Nephron progenitor cell (in vitro differentiated cells): ENCODE data around the gene UBE2R2.

Experiments
- DNase-seq: peaks from one replicate; pipeline ENCODE4 v3.0.0; 2021
- H3K27ac Mint-ChIP-seq: 2 replicates; pipeline ENCODE4 v1.8.0; 2021; ENCODE audit warnings: mild to moderate bottlenecking, moderate library complexity, mixed read lengths
- H3K27me3 Mint-ChIP-seq: 2 replicates; pipeline ENCODE4 v1.8.0; 2021; ENCODE audit warnings: mild to moderate bottlenecking, low read depth, mixed read lengths; ENCODE audit not compliant: poor library complexity
- H3K36me3 Mint-ChIP-seq: 2 replicates; pipeline ENCODE4 v1.8.0; 2021; ENCODE audit warnings: low read depth, mixed read lengths
- H3K4me1 Mint-ChIP-seq: 2 replicates; pipeline ENCODE4 v1.8.0; 2021; ENCODE audit warnings: mixed read lengths
- H3K4me3 Mint-ChIP-seq: 2 replicates; pipeline ENCODE4 v1.8.0; 2021; ENCODE audit warnings: mild to moderate bottlenecking, moderate library complexity, mixed read lengths
- H3K9me3 Mint-ChIP-seq: 2 replicates; pipeline ENCODE4 v1.8.0; 2021; ENCODE audit warnings: mild to moderate bottlenecking, moderate library complexity, mixed read lengths
- CTCF ChIP-seq: fragments of 200-600 bp; sonication (generic); IDR thresholded peaks from 2 replicates; pipeline ENCODE4 v1.5.0; 2021; ENCODE audit warnings: antibody characterized with exemption

The UBE2R2 gene

GRCh38 chr9:33921967-33922895, 105.3 kb downstream of the UBE2R2 start:
- H3K4me1 Mint-ChIP-seq: peaks cover 9% of the 10 kb centered on the region
- TF ChIP-seq CTCF: peak; percentile 47
- no peak overlapping the region for H3K27ac Mint-ChIP-seq
- no peaks in the 10 kb centered on the region for H3K9me3 Mint-ChIP-seq
- peak; percentile 28 for DNase-seq
- H3K4me3 Mint-ChIP-seq: no peak overlapping the region
- no peaks in the 10 kb centered on the region for H3K27me3 Mint-ChIP-seq
- peaks cover 58% of the 10 kb centered on the region for H3K36me3 Mint-ChIP-seq

- no peaks in the 10 kb centered on the region for H3K9me3 Mint-ChIP-seq
- no peak overlapping the region for H3K4me3 Mint-ChIP-seq
- peaks cover 5% of the 10 kb centered on the region for H3K4me1 Mint-ChIP-seq
- no peak for TF ChIP-seq CTCF
- no peak overlapping the region for H3K27ac Mint-ChIP-seq
- H3K27me3 Mint-ChIP-seq: no peaks in the 10 kb centered on the region
- DNase-seq: no peak
- peaks cover 57% of the 10 kb centered on the region for H3K36me3 Mint-ChIP-seq
These were observed 106.1 kb downstream of the UBE2R2 start for GRCh38 chr9:33923079-33923478.

GRCh38 chr9:33923998-33924701, 107.2 kb downstream of the UBE2R2 start:
- Mint-ChIP-seq H3K4me3 (no peak overlapping the region), H3K9me3 (no peaks in the 10 kb centered on the region), H3K4me1 (peaks cover 5% of the 10 kb centered on the region), H3K27ac (peak overlapping the region; percentile 94), H3K27me3 (no peaks in the 10 kb centered on the region), H3K36me3 (peaks cover 47% of the 10 kb centered on the region)
- no peak for DNase-seq
- TF ChIP-seq CTCF: no peak

GRCh38 chr9:33924978-33925797, 108.2 kb downstream of the UBE2R2 start:
- Mint-ChIP-seq H3K36me3 (peaks cover 45% of the 10 kb centered on the region), H3K9me3 (no peaks in the 10 kb centered on the region), H3K4me1 (peaks cover 5% of the 10 kb centered on the region), H3K4me3 (no peak overlapping the region), H3K27me3 (no peaks in the 10 kb centered on the region), H3K27ac (peak overlapping the region; percentile 66)
- TF ChIP-seq CTCF: peak; percentile 49
- DNase-seq: peak; percentile 45

- H3K27me3 Mint-ChIP-seq: no peaks in the 10 kb centered on the region
- TF ChIP-seq CTCF: no peak
- H3K9me3 Mint-ChIP-seq: no peaks in the 10 kb centered on the region
- peak overlapping the region; percentile 80 for H3K27ac Mint-ChIP-seq
- H3K4me3 Mint-ChIP-seq: no peak overlapping the region
- DNase-seq: no peak
- H3K36me3 Mint-ChIP-seq: peaks cover 52% of the 10 kb centered on the region
- peaks cover 5% of the 10 kb centered on the region for H3K4me1 Mint-ChIP-seq
These were observed 110.0 kb downstream of the UBE2R2 start for GRCh38 chr9:33926746-33927485.
